Measurements from ENCODE around the gene MYL3.
"Not testable (repeated sequence)": the region's sequence is repeated elsewhere in the genome, so short reads cannot be mapped to it uniquely, and the experiment has no call there.

MYL3 gene

GRCh38 chr3:46863261-46863782, at the start of gene MYL3:
Gene MYL3 (minus strand): TSS chr3:46863444. CDS start chr3:46863390, 54 bp downstream.
- no peaks in the 10 kb centered on the region for H3K9me3 Mint-ChIP-seq
- H3K4me3 Mint-ChIP-seq = no peak within 1 kb of the TSS
- peaks cover 5% of the 10 kb centered on the region for H3K27me3 Mint-ChIP-seq
- peaks cover 13% of the 10 kb centered on the region for H3K4me1 Mint-ChIP-seq (ENCODE audit: low read depth)
- intact Hi-C loops (cut with micrococcal nuclease) = no loop called here
- no peak within 1 kb of the TSS for H3K27ac Mint-ChIP-seq
- H3K36me3 Mint-ChIP-seq (ENCODE audit: low read depth) = no peaks in the 10 kb centered on the region

- H3K9me3 Mint-ChIP-seq = no peaks in the 10 kb centered on the region
- H3K4me1 Mint-ChIP-seq (ENCODE audit: low read depth) = peaks cover 5% of the 10 kb centered on the region
- peaks cover 3% of the 10 kb centered on the region for H3K27me3 Mint-ChIP-seq
- no peak overlapping the region for H3K4me3 Mint-ChIP-seq
- intact Hi-C loops (cut with micrococcal nuclease) = no loop called here
- peaks cover 39% of the 10 kb centered on the region for H3K36me3 Mint-ChIP-seq (ENCODE audit: low read depth)
- H3K27ac Mint-ChIP-seq = no peak overlapping the region
Observed at GRCh38 chr3:46912986-46913385, 49.7 kb upstream of the MYL3 start.

- H3K9me3 Mint-ChIP-seq; H3K27me3 Mint-ChIP-seq; H3K4me3 Mint-ChIP-seq; intact Hi-C loops (cut with micrococcal nuclease); H3K4me1 Mint-ChIP-seq (ENCODE audit: low read depth); H3K27ac Mint-ChIP-seq: not testable (repeated sequence)
- H3K36me3 Mint-ChIP-seq (ENCODE audit: low read depth) = peaks cover 18% of the 10 kb centered on the region
Observed at GRCh38 chr3:46910914-46911313, 47.7 kb upstream of the MYL3 start.

GRCh38 chr3:46910166-46910760, 47.0 kb upstream of the MYL3 start:
- Mint-ChIP-seq H3K4me3 (no peak overlapping the region), H3K27ac (no peak overlapping the region), H3K27me3 (peaks cover 3% of the 10 kb centered on the region), H3K9me3 (no peaks in the 10 kb centered on the region), H3K4me1 (ENCODE audit: low read depth) (peaks cover 5% of the 10 kb centered on the region), H3K36me3 (ENCODE audit: low read depth) (peaks cover 14% of the 10 kb centered on the region)
- intact Hi-C loops (cut with micrococcal nuclease) = no loop called here

GRCh38 chr3:46909535-46910161, 46.4 kb upstream of the MYL3 start:
- H3K4me3 Mint-ChIP-seq = no peak overlapping the region
- H3K4me1 Mint-ChIP-seq (ENCODE audit: low read depth) = peaks cover 5% of the 10 kb centered on the region
- no peak overlapping the region for H3K27ac Mint-ChIP-seq
- H3K27me3 Mint-ChIP-seq = peaks cover 3% of the 10 kb centered on the region
- no peaks in the 10 kb centered on the region for H3K9me3 Mint-ChIP-seq
- intact Hi-C loops (cut with micrococcal nuclease) = loop anchor here (1.0 to 2.0 kb wide), 2 partner anchors 43 to 204 kb away; no protein-coding TSS in a partner anchor
- peaks cover 7% of the 10 kb centered on the region for H3K36me3 Mint-ChIP-seq (ENCODE audit: low read depth)

- Mint-ChIP-seq H3K27me3 (peaks cover 3% of the 10 kb centered on the region), H3K36me3 (ENCODE audit: low read depth) (peaks cover 6% of the 10 kb centered on the region), H3K9me3 (no peaks in the 10 kb centered on the region), H3K27ac (no peak overlapping the region), H3K4me3 (no peak overlapping the region), H3K4me1 (ENCODE audit: low read depth) (peaks cover 5% of the 10 kb centered on the region)
- intact Hi-C loops (cut with micrococcal nuclease) = loop anchor here (1.0 to 2.0 kb wide), 2 partner anchors 42 to 204 kb away; no protein-coding TSS in a partner anchor
Observed at GRCh38 chr3:46908986-46909534, 45.8 kb upstream of the MYL3 start.

- Mint-ChIP-seq H3K36me3 (ENCODE audit: low read depth) (peaks cover 6% of the 10 kb centered on the region), H3K27ac (no peak overlapping the region), H3K4me1 (ENCODE audit: low read depth) (peaks cover 9% of the 10 kb centered on the region), H3K4me3 (no peak overlapping the region), H3K9me3 (no peaks in the 10 kb centered on the region), H3K27me3 (peaks cover 3% of the 10 kb centered on the region)
- intact Hi-C loops (cut with micrococcal nuclease) = loop anchor here (2.0 kb wide), 1 partner anchor 42 kb away; no protein-coding TSS in a partner anchor
Observed at GRCh38 chr3:46908294-46908985, 45.2 kb upstream of the MYL3 start.

GRCh38 chr3:46907960-46908293, 44.7 kb upstream of the MYL3 start:
- intact Hi-C loops (cut with micrococcal nuclease) = loop anchor here (2.0 kb wide), 1 partner anchor 41 kb away; no protein-coding TSS in a partner anchor
- peaks cover 3% of the 10 kb centered on the region for H3K27me3 Mint-ChIP-seq

GRCh38 chr3:46907271-46907670, 44.0 kb upstream of the MYL3 start:
- intact Hi-C loops (cut with micrococcal nuclease) = no loop called here
- Mint-ChIP-seq H3K9me3 (no peaks in the 10 kb centered on the region), H3K4me1 (ENCODE audit: low read depth) (peaks cover 12% of the 10 kb centered on the region), H3K27ac (no peak overlapping the region), H3K27me3 (peaks cover 5% of the 10 kb centered on the region), H3K4me3 (no peak overlapping the region), H3K36me3 (ENCODE audit: low read depth) (peaks cover 3% of the 10 kb centered on the region)

More at GRCh38 chr3:46907960-46908293, 44.7 kb upstream of the MYL3 start:
- Mint-ChIP-seq H3K36me3 (ENCODE audit: low read depth) (peaks cover 6% of the 10 kb centered on the region), H3K4me3 (no peak overlapping the region), H3K9me3 (no peaks in the 10 kb centered on the region), H3K27ac (no peak overlapping the region), H3K4me1 (ENCODE audit: low read depth) (peaks cover 12% of the 10 kb centered on the region)

GRCh38 chr3:46906471-46907058, 43.3 kb upstream of the MYL3 start:
- H3K4me3 Mint-ChIP-seq = no peak overlapping the region

GRCh38 chr3:46905661-46906451, 42.6 kb upstream of the MYL3 start:
- H3K27ac Mint-ChIP-seq = no peak overlapping the region
- no peaks in the 10 kb centered on the region for H3K36me3 Mint-ChIP-seq (ENCODE audit: low read depth)
- H3K4me3 Mint-ChIP-seq = no peak overlapping the region
- no peaks in the 10 kb centered on the region for H3K9me3 Mint-ChIP-seq
- intact Hi-C loops (cut with micrococcal nuclease) = no loop called here
- peaks cover 12% of the 10 kb centered on the region for H3K4me1 Mint-ChIP-seq (ENCODE audit: low read depth)
- peaks cover 5% of the 10 kb centered on the region for H3K27me3 Mint-ChIP-seq

More at GRCh38 chr3:46906471-46907058, 43.3 kb upstream of the MYL3 start:
- Mint-ChIP-seq H3K4me1 (ENCODE audit: low read depth) (peaks cover 12% of the 10 kb centered on the region), H3K27ac (no peak overlapping the region), H3K36me3 (ENCODE audit: low read depth) (no peaks in the 10 kb centered on the region), H3K27me3 (peaks cover 5% of the 10 kb centered on the region), H3K9me3 (no peaks in the 10 kb centered on the region)
- intact Hi-C loops (cut with micrococcal nuclease) = no loop called here

- intact Hi-C loops (cut with micrococcal nuclease) = no loop called here
Observed at GRCh38 chr3:46905213-46905560, 41.9 kb upstream of the MYL3 start.

More at GRCh38 chr3:46905213-46905560, 41.9 kb upstream of the MYL3 start:
- Mint-ChIP-seq H3K27me3 (peaks cover 10% of the 10 kb centered on the region), H3K9me3 (no peaks in the 10 kb centered on the region), H3K36me3 (ENCODE audit: low read depth) (no peaks in the 10 kb centered on the region), H3K4me1 (ENCODE audit: low read depth) (peaks cover 12% of the 10 kb centered on the region), H3K4me3 (no peak overlapping the region), H3K27ac (no peak overlapping the region)

All from dendritic cell treated with granulocyte-macrophage colony-stimulating factor and Interleukin-4, amounts not matched to agents 40 ng/mL and 50 ng/mL, for 4 days (primary cell).